ENCODE results near the gene POLR2E. TPM values are rescaled to one million over a fixed set of nuclear protein-coding genes. Genes with fewer than 3 reads are reported as not detected.
A peak's percentile ranks its signal among the peaks of the same experiment; 100 is the strongest.

Gene POLR2E
- total and polyA plus RNA-seq, 2 of the 13 experiments (the other 11 are each of a cell fraction or from before 2014, with no cell fraction given): 140 to 272 TPM

DNA sequence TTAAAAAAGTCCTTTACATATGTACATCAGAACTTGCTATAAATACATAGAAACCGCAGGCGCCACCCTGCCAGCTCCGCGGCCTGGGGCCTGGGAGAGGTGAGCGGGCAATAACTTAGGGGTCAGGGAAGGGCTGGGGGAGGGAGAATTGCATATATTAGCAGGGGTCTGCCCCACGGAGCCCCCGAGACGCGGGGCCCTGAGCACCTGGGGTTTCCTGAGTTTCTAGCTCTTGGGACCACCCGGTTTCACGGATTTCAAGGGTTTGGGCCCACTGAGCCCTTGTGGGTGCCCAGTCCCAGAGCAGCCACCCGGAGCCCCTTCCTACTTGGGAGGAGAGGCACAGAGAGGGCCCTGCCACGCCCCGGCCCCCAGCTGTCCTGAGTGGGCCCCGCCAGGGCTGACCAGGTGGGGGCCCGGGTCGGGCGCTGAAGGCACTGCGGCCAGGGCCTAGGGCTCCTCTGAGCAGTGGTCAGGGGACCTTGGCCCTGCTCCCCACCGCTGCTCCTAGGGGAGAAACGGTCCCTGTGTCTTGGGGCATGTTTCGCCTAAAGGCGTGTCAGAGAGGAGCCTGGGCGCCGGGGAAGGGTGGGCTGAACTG, 12.6 kb upstream of the POLR2E start:
- Histone ChIP-seq H3K79me2 (ENCODE audit: insufficient read depth, low read length) (peaks cover 11% of the 10 kb centered on the region), H3K36me3 (replicated peaks in 1 of 2; ENCODE audit: control insufficient read depth in 1 of 2, insufficient read depth in 2 of 2, low read length in 2 of 2) (peaks cover 10 to 20% of the 10 kb centered on the region in 2 experiments; a peak in 4 of 5 replicates), H3K4me3 (replicated peaks in 1 of 3; ENCODE audit: insufficient read depth in 1 of 3, low read depth in 2 of 3, low read length in 3 of 3) (no peak overlapping the region), H3K9ac (ENCODE audit: insufficient read depth, low read depth, low read length) (no peak overlapping the region), H4K20me1 (ENCODE audit: insufficient read depth, low read length) (peaks cover 15% of the 10 kb centered on the region; the same call in 1 of the 2 replicates), H3K4me1 (ENCODE audit: insufficient read depth, low read length) (peaks cover 36% of the 10 kb centered on the region), H3K9me3 (ENCODE audit: low read length) (no peaks in the 10 kb centered on the region), H3K27me3 (ENCODE audit: control insufficient read depth in 1 of 2, insufficient read depth in 2 of 2, low read length in 2 of 2) (no peaks in the 10 kb centered on the region), H2AFZ (ENCODE audit: low read length) (no peak overlapping the region), H3K27ac (ENCODE audit: extremely low read length, insufficient read depth, low read length) (no peak overlapping the region), H3K4me2 (ENCODE audit: low read depth, low read length) (no peak overlapping the region)
- ChIA-PET CTCF (ENCODE audit: low intra/inter-chr PET ratio, low total read pairs) (no interaction called here), POLR2A (interaction anchor here (1.2 kb wide), 1 partner anchor 10 kb away, joined by 6 read pairs; no protein-coding TSS in a partner anchor)
- FAIRE-seq (no peak), ATAC-seq (no peak), DNase-seq (ENCODE audit: low spot score) (no peak)
- in situ Hi-C loops (cut with HindIII; ENCODE audit: extremely low pct_ligation_motif_present, low pct_unique_long_range_greater_than_20kb) (no loop called here), intact Hi-C loops (cut with micrococcal nuclease; ENCODE audit: unreplicated experiment) (loop anchor here (10.0 kb wide), 1 partner anchor 53 kb away; no protein-coding TSS in a partner anchor)
- BruUV-seq (replicated peaks): no TSS peak
- 98% methylated on average over 11 of the region's 25 CpGs for WGBS (ENCODE audit: low lambda C conversion rate)
- TF ChIP-seq ZBTB33 (CRISPR knock-in tag; IDR thresholded peaks at IDR 0.05) (peak; percentile 8; the same call in 1 of the 2 replicates), SOX13 (IDR thresholded peaks at IDR 0.05) (no peak), SOX13 (CRISPR knock-in tag; conservative IDR thresholded peaks at IDR 0.05 in 1 of 2, IDR thresholded peaks at IDR 0.05 in 1 of 2) (0 out of 4 replicates have a peak, but pooled peaks of 1 of the 2 experiments have one; percentile 39), SP140L (CRISPR knock-in tag; IDR thresholded peaks at IDR 0.05; ENCODE audit: borderline replicate concordance) (no peak), SNAI1 (CRISPR knock-in tag; IDR thresholded peaks at IDR 0.05; ENCODE audit: borderline replicate concordance) (no peak), ZHX2 (IDR thresholded peaks at IDR 0.05; ENCODE audit: low read depth) (no peak), ZHX2 (CRISPR knock-in tag; IDR thresholded peaks at IDR 0.05; ENCODE audit: borderline replicate concordance) (no peak), RBFOX2 (IDR thresholded peaks at IDR 0.05; ENCODE audit: low read depth, low read length) (peak; percentile 76), KLF13 (CRISPR knock-in tag; IDR thresholded peaks at IDR 0.05) (no peak), FOXA3 (CRISPR knock-in tag; IDR thresholded peaks at IDR 0.05) (no peak), RBM39 (IDR thresholded peaks at IDR 0.05; ENCODE audit: low read depth, low read length, poor library complexity, severe bottlenecking) (no peak), FOSL1 (CRISPR knock-in tag; IDR thresholded peaks at IDR 0.05; ENCODE audit: borderline replicate concordance) (no peak)
- TF ChIP-seq, protein P1, sequence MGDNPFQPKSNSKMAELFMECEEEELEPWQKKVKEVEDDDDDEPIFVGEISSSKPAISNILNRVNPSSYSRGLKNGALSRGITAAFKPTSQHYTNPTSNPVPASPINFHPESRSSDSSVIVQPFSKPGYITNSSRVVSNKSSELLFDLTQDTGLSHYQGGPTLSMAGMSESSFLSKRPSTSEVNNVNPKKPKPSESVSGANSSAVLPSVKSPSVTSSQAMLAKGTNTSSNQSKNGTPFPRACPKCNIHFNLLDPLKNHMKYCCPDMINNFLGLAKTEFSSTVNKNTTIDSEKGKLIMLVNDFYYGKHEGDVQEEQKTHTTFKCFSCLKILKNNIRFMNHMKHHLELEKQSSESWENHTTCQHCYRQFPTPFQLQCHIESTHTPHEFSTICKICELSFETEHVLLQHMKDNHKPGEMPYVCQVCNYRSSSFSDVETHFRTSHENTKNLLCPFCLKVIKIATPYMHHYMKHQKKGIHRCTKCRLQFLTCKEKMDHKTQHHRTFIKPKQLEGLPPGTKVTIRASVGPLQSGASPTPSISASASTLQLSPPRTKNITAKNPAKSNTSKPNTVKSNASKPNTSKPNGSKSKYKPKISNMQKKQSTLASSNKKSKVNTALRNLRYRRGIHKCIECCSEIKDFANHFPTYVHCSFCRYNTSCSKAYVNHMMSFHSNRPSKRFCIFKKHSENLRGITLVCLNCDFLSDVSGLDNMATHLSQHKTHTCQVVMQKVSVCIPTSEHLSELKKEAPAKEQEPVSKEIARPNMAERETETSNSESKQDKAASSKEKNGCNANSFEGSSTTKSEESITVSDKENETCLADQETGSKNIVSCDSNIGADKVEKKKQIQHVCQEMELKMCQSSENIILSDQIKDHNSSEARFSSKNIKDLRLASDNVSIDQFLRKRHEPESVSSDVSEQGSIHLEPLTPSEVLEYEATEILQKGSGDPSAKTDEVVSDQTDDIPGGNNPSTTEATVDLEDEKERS (CRISPR knock-in tag; IDR thresholded peaks at IDR 0.05): no peak
